Measurements from ENCODE around the gene SETD5.
A peak's percentile ranks its signal among the peaks of the same experiment; 100 is the strongest.

The SETD5 gene

DNA sequence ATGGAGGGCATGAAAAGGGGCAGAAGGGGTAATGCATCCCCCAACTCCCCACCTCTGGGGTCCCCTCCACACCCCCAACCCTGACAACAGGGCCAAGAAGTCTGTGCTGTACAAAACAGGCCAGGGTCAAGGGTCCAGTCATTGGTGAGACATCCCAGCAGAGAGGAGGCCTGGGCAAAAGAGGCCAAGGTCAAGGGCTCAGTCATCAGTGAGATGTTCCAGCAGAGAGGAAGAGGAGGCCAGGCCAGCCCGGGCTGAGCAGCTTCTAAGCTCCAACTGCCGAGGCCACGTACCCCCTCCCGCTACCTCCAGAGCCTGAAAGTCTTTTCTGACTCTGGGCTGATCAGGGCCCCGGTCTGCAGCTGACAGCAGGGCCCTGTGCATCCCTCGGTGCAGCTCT is 103.8 kb downstream of the SETD5 start:
- H3K36me3 Mint-ChIP-seq (ENCODE audit: low read depth): no peaks in the 10 kb centered on the region
- no peak overlapping the region for H3K27ac Mint-ChIP-seq
- TF ChIP-seq, protein P1, sequence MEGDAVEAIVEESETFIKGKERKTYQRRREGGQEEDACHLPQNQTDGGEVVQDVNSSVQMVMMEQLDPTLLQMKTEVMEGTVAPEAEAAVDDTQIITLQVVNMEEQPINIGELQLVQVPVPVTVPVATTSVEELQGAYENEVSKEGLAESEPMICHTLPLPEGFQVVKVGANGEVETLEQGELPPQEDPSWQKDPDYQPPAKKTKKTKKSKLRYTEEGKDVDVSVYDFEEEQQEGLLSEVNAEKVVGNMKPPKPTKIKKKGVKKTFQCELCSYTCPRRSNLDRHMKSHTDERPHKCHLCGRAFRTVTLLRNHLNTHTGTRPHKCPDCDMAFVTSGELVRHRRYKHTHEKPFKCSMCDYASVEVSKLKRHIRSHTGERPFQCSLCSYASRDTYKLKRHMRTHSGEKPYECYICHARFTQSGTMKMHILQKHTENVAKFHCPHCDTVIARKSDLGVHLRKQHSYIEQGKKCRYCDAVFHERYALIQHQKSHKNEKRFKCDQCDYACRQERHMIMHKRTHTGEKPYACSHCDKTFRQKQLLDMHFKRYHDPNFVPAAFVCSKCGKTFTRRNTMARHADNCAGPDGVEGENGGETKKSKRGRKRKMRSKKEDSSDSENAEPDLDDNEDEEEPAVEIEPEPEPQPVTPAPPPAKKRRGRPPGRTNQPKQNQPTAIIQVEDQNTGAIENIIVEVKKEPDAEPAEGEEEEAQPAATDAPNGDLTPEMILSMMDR (IDR thresholded peaks at IDR 0.05): no peak
- H3K4me1 Mint-ChIP-seq: peaks cover 12% of the 10 kb centered on the region
- no peak for DNase-seq
- H3K27me3 Mint-ChIP-seq (ENCODE audit: low read depth, poor library complexity): peaks cover 72% of the 10 kb centered on the region
- no peaks in the 10 kb centered on the region for H3K9me3 Mint-ChIP-seq
- no peak overlapping the region for H3K4me3 Mint-ChIP-seq

- TF ChIP-seq, protein P1 (IDR thresholded peaks at IDR 0.05): peak; percentile 77
- Mint-ChIP-seq H3K4me3 (no peak overlapping the region), H3K36me3 (ENCODE audit: low read depth) (no peaks in the 10 kb centered on the region), H3K27me3 (ENCODE audit: low read depth, poor library complexity) (peaks cover 74% of the 10 kb centered on the region), H3K9me3 (no peaks in the 10 kb centered on the region), H3K27ac (no peak overlapping the region), H3K4me1 (peaks cover 5% of the 10 kb centered on the region)
- peak; percentile 85 for DNase-seq
These were observed 105.9 kb downstream of the SETD5 start for GRCh38 chr3:9503283-9503682.

DNA sequence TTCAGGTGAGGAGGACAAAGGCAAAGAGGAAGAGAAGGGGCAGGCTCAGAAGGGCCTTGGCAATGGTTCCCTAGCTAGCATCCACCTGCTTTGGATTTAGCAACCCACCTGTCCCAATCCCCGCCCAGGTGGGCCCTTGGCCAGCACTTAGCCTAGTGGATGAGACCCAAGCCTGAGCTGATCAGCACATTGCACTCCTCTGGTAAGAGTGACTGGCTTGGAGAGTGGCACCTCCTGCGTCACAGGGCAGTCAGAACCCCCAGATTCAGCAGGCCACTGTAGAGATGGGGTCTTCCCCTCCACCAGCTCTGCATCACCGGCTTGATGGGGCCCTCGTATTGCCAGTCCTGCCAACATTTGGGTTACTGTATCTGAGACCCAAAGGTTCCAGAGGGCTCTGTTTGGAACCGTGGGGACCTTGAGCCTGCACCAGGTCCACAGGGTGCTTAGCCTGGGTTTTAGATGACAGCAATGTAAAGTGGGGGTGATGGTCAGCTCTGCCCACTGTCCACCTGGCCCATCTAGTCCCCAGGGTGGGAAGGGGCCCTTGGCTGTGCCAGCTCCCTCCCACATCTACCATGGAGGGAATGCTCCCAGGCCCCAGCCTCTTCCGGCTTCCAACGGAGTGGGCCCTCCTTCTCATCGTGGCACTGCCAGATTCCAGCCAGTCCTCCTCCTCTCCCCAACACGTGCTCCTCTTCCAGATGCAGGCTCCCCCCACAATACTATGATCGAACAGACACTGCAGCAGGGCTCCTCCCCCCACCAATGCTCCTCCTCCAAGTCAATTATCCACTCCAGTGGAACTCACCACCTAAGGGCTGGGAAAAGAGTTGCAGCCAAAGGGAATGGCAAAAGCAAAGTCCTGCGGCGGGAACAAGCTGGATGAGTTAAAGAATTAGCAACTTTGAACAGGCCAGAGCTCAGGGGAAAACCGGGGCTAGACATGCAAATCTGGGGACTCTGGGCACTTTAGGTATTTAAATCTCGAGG is 110.5 kb downstream of the SETD5 start:
- Mint-ChIP-seq H3K27ac (no peak overlapping the region), H3K9me3 (no peaks in the 10 kb centered on the region), H3K4me3 (no peak overlapping the region), H3K4me1 (no peaks in the 10 kb centered on the region), H3K27me3 (ENCODE audit: low read depth, poor library complexity) (peaks cover 64% of the 10 kb centered on the region), H3K36me3 (ENCODE audit: low read depth) (no peaks in the 10 kb centered on the region)
- no peak for DNase-seq
- TF ChIP-seq, protein P1 (IDR thresholded peaks at IDR 0.05): no peak

DNA sequence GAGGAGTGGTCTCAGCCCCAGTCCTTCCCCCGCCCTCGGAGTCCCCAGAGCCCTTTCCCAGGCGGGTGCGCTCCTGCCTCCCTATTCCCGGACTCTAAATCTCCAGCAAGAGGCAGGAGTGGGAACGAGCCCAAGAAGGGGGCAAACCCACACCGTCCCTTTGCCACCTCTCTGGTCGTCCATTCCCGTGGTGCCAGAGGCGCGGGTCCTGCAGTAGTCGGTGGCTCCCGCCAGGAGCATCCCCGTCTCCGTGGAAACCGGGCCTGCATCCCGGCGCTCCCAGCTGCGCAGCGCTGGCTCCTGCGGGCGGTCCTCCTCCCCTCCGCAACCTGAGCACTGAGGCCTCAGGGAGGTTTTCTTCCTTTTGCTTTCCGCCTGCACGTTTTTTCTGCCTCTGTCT is 111.4 kb downstream of the SETD5 start:
- Mint-ChIP-seq H3K9me3 (no peaks in the 10 kb centered on the region), H3K4me1 (no peaks in the 10 kb centered on the region), H3K27ac (no peak overlapping the region), H3K36me3 (ENCODE audit: low read depth) (no peaks in the 10 kb centered on the region), H3K27me3 (ENCODE audit: low read depth, poor library complexity) (peaks cover 64% of the 10 kb centered on the region), H3K4me3 (no peak overlapping the region)
- TF ChIP-seq, protein P1 (IDR thresholded peaks at IDR 0.05): no peak
- DNase-seq: peak; percentile 19

DNA sequence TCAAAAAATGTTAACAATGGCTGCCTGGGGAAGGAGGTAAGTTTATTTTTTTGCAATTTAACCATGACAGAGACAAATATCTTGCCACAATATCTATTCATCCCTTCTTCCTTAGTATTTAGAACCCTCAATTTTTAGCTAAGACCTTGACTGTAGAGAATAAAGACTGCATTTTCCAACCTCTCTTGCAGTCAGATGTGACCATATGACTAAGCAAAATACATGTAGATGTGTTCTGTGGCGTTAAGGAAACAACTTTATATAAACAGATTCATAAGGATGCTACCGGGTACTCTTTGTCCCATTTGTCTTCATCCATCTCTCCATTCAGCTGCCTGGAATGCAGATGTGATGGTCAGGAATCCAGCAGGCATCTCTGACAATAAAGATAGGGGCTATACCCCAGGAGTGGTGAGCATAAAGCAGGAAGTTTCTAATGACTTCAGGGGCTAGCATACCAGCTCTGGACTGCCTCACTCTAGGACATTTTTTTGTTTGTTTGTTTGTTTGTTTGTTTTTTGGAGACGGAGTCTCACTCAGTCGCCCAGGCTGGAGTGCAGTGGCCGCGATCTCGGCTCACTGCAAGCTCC is 115.1 kb downstream of the SETD5 start:
- no peaks in the 10 kb centered on the region for H3K4me1 Mint-ChIP-seq
- H3K27ac Mint-ChIP-seq: no peak overlapping the region
- DNase-seq: no peak
- no peaks in the 10 kb centered on the region for H3K9me3 Mint-ChIP-seq
- TF ChIP-seq, protein P1 (IDR thresholded peaks at IDR 0.05): no peak
- H3K27me3 Mint-ChIP-seq (ENCODE audit: low read depth, poor library complexity): peaks cover 50% of the 10 kb centered on the region
- H3K4me3 Mint-ChIP-seq: no peak overlapping the region
- H3K36me3 Mint-ChIP-seq (ENCODE audit: low read depth): no peaks in the 10 kb centered on the region

Data from nephron progenitor cell (in vitro differentiated cells).